NCI-H2107 (cell line): ENCODE results near the gene SCAMP5.

Source experiments
- DNase-seq: peaks from one replicate; lab custom pipeline; 2025; lab: John Stamatoyannopoulos, UW

SCAMP5 gene

DNA sequence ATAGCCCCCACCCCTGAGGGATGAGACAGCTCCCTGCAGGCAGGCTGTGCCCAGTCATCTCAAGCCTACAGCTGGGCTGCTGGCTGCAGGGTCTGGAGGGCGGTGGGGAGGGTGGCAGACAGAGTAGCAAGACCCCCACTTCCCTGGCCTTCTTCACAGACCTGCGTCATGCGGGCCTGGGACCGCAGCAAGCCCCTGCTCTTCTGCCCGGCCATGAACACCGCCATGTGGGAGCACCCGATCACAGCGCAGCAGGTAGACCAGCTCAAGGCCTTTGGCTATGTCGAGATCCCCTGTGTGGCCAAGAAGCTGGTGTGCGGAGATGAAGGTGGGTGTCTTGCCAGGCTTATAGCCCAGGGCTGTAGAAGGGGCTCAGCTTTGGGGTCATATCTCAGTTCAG lies 53.0 kb downstream of the SCAMP5 start:
- DNase-seq = no peak

- DNase-seq = peak; percentile 38
These were observed 54.0 kb downstream of the SCAMP5 start for GRCh38 chr15:75049392-75049791.

DNA sequence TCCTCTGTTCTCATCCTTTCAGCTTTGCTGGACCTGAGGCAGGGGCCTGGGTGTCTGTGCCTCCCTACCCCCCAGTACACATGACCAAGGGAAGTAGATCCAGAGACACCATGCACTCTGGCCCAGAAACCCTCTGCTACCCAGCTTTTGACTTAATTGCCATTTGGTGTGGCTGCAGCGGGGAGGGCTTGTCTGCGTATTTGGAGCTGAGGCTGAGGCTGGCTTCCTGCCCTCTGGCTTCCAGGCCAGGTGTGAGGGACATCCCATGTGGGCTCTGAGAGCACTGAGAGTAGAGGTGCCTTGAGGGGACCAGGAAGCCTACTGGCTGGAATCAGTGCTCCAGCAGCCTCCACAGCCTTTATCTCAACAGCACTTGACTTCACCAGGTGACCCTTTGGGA lies 54.9 kb downstream of the SCAMP5 start:
- no peak for DNase-seq

DNA sequence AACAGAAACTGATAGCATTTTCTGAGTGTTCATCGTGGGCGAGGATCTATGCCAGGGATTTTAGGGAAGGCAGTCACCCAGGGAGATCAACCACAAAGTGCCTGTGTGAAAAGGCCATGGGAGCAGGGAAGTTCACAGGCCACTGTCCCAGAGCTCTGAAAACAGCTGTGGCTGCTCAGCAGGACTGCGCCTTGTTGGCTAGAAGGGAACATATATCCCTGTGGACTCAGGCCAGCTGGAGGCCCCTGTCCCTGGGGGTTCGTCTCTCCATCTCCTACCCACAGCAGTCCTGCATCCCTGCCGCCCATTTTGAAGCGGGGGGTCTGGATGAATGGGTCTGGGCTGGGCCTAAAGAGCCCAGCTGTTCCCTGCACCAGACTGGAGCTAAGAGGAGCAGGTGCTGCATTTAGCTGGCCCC lies 55.8 kb downstream of the SCAMP5 start:
- DNase-seq = no peak

- no peak for DNase-seq
These were observed 56.3 kb downstream of the SCAMP5 start for GRCh38 chr15:75051711-75052110.

- DNase-seq = no peak
These were observed 57.8 kb downstream of the SCAMP5 start for GRCh38 chr15:75052972-75053747.

DNA sequence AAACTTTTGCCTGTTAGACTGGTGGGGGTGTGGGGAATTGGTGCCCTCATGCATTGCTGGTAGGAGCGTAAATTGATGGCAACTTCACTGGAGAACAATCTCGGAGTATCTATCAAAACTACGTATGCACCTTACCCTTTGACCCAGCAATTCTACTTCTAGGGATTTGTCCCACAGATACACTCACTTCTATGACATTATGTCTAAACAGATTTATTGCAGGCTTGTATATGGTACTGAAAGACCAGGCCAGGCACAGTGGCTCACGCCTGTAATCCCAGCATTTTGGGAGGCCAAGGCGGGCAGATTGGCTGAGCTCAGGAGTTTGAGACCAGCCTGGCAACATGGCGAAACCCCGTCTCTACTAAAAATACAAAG lies 58.4 kb downstream of the SCAMP5 start:
- no peak for DNase-seq

DNA sequence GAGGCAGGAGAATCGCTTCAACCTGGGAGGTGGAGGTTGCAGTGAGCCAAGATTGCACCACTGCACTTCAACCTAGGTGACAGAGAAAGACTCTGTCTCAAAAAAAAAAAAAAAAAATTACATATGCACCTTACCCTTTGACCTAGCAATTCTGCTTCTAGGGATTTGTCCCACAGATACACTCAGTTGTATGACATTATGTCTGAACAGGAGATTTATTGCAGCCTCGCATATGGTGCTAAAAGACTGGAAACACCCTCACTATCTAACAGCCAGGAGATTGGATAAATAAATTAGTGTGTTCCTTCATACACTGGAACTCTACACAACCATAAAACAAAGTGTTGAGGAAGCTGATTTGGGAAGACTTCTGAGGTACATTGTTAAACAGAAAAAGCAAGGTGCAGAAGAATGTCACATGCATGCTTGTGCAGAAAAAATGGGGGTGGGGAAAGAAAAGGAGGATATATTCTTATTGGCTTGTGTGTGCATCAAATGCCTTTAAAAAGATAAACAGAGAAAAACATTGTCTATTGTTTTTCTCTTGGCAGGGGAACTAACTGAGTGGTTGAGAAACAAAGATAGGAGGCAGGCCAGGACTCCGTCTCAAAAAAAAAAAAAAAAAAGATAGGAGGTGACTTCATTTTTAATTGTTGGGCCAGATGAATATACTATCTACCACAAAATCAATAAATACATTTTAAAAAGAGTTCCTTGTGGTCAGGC lies 59.0 kb downstream of the SCAMP5 start:
- no peak for DNase-seq

- DNase-seq = no peak
These were observed 60.7 kb downstream of the SCAMP5 start for GRCh38 chr15:75056036-75056435.

DNA sequence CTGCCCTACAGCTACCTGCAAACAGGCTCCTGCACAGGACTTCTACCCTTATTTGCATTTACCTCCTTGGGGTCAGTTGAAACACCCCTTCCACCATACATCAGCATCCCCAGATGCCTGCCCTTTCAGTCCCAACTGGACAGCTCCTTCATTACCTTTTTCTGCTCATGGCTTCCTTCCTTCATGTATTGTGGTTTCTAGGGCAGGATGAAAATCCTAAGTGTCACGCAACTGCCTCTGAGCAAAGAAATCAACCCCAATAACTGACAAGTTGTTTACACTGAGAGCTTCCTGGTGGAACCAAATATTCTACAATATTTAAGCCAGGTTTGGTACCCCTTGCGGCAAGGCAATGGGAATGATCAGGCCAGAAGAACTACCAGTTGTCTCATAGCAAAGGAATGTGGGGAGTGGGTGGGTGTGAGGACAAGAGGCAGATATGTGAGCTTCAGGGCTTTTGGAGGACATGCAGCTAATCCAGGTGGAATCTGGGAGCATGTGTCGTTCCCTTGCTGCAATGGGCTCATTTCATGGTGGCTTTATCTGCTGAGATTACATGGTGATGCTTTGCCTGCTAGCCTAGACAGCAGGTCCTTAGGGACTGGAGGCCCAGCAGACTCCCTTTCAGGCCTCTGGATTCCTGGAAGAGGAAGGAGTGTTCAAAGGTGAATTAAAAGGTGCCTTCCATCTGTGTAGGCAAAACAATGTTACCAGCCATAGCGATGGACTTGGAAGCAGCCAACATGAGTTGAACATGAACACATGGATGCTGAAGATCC lies 63.0 kb downstream of the SCAMP5 start:
- DNase-seq = no peak

GRCh38 chr15:75059607-75060006 lies 64.2 kb downstream of the SCAMP5 start:
- no peak for DNase-seq

DNA sequence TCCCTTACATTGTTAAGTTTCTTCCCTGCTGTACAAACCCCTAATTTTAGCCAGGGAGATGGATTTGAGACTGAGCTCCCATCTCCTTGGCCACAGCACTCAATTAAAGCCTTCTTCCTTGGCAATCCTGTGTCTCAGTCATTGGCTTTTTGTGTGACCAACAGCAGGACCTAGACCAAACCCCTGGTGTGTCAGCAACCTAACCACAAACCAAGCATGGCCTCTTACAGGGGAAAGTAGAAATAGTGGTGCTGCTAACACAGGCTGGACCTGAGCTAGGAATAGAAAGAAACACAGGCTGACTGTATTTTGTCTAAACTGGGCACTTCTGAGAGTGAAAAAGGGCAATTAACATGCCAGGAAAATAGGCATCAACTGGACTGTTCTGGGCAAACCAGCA lies 65.9 kb downstream of the SCAMP5 start:
- DNase-seq = no peak

GRCh38 chr15:75062706-75063105 lies 67.3 kb downstream of the SCAMP5 start:
- DNase-seq = no peak

- no peak for DNase-seq
These were observed 68.0 kb downstream of the SCAMP5 start for GRCh38 chr15:75063338-75063737.

DNA sequence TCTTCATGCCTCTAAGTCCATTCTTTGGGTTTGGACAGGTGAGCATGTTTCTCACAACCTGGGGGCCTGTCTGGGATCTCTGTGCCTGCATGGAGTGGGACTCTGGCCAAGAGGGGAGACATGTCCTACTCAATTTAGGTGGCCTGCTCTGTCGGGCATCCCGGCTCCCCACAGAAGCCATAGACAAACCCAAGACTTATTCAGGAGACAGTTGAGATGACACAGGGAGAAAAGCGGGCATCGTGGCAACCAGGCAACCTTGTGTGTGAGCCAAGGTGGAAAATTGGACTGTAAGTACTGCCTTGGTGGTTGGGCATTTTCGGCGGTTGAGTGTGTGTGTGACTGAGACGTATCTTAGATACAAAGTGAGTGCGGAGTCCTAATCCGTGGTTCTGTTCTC lies 68.5 kb downstream of the SCAMP5 start:
- DNase-seq = no peak

- DNase-seq = no peak
These were observed 69.5 kb downstream of the SCAMP5 start for GRCh38 chr15:75064846-75065245.

- no peak for DNase-seq
These were observed 70.1 kb downstream of the SCAMP5 start for GRCh38 chr15:75065467-75065850.

GRCh38 chr15:75065851-75066509 lies 70.6 kb downstream of the SCAMP5 start:
- DNase-seq = no peak

DNA sequence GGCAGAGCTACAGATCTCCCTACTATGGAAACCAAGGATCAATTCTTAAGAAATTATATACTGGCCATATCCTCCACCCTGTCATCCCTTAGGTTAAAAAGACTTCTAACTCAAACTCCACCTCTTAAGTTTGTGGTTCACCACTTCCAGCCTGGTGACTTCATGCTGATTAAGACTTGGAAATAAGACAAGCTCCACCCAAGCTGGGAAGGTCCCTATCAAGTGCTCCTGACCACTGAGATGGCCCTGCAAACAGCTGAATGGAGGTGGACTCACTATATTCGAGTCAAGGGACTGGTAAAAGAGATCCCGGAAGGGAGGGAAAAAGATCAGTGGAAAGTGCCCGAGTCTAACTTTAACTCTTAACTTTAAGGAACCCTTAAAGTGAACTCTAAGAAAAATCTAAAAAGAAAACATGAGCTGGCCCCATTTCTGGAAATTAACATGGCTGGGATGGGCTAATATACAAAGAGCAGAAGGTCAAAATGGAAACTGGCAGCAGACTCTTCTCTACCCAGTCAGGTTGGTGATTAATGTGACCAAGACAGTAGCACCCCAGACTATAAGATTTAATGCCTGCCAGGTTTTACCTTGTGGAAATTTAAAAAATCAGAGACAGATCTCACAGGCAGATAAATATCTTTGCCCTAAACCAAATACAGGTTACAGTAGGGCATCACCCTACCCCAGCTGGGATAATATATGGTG lies 71.9 kb downstream of the SCAMP5 start:
- no peak for DNase-seq

GRCh38 chr15:75068748-75069147 lies 73.4 kb downstream of the SCAMP5 start:
- DNase-seq = no peak

GRCh38 chr15:75069301-75069925 lies 74.0 kb downstream of the SCAMP5 start:
- DNase-seq = no peak
